HEK293 (cell line): ENCODE results near the gene SFXN1.

Source experiments
- CTCF ChIA-PET: fragments of 350-600 bp; formaldehyde crosslinking; extraction: SDS; loops from one replicate; lab custom pipeline; 2021; ENCODE audit warnings: antibody characterized with exemption; lab: Yijun Ruan, JAX
- POLR2A ChIA-PET: fragments of 300-600 bp; formaldehyde crosslinking; extraction: SDS; loops from one replicate; lab custom pipeline; 2020; ENCODE audit warnings: antibody characterized with exemption, inconsistent platforms; lab: Yijun Ruan, JAX
- H3K27ac ChIP-seq: fragments of 200-500 bp; sonication (Bioruptor generic); 2 replicates; pipeline ENCODE4 v1.5.1; 2014; ENCODE audit warnings: low read depth, low read length, control low read depth, inconsistent platforms; ENCODE audit errors: extremely low read depth
- H3K36me3 ChIP-seq, 2 experiments: fragments of 200-500 bp in 1 of 2; sonication (Bioruptor generic) in 1 of 2; 1 replicate in 1 of 2; 2 replicates in 1 of 2; pipeline ENCODE4 v1.5.1; 2014 to 2017; ENCODE audit warnings: inconsistent platforms in 2 of 2, low read length in 2 of 2; ENCODE audit not compliant: control insufficient read depth in 2 of 2, insufficient read depth in 1 of 2
- H3K4me1 ChIP-seq: fragments of 200-500 bp; sonication (Bioruptor generic); 2 replicates; pipeline ENCODE4 v1.5.1; 2014; ENCODE audit warnings: mild to moderate bottlenecking, low read length, inconsistent platforms; ENCODE audit not compliant: control insufficient read depth, insufficient read depth
- H3K4me3 ChIP-seq: 2 replicates; pipeline ENCODE4 v1.5.1; 2011; ENCODE audit warnings: low read depth, mild to moderate bottlenecking, control low read depth, low read length, moderate library complexity
- H3K9me3 ChIP-seq: fragments of 200-500 bp; sonication (Bioruptor generic); 2 replicates; pipeline ENCODE4 v1.5.1; 2014; ENCODE audit warnings: low read depth, low read length, inconsistent platforms; ENCODE audit not compliant: control insufficient read depth, insufficient read depth
- KLF1 ChIP-seq: fragments of 450-650 bp; formaldehyde crosslinking; IDR thresholded peaks from 2 replicates; pipeline ENCODE4 v1.5.1; 2016; ENCODE audit warnings: missing biosample characterization, missing genetic modification characterization
- MYNN ChIP-seq: fragments of 450-650 bp; formaldehyde crosslinking; IDR thresholded peaks from 2 replicates; pipeline ENCODE4 v1.5.1; 2016; ENCODE audit warnings: missing biosample characterization, missing genetic modification characterization, borderline replicate concordance
- PRDM1 ChIP-seq: fragments of 450-650 bp; formaldehyde crosslinking; IDR thresholded peaks from 2 replicates; pipeline ENCODE4; 2016; ENCODE audit warnings: missing biosample characterization, missing genetic modification characterization
- REPIN1 ChIP-seq: fragments of 450-650 bp; formaldehyde crosslinking; IDR thresholded peaks from 2 replicates; pipeline ENCODE4 v1.5.1; 2017; ENCODE audit warnings: missing biosample characterization, missing genetic modification characterization, low read depth
- SP7 ChIP-seq: fragments of 450-650 bp; formaldehyde crosslinking; IDR thresholded peaks from 2 replicates; pipeline ENCODE4 v1.5.1; 2016; ENCODE audit warnings: missing biosample characterization, missing genetic modification characterization
- ZEB2 ChIP-seq: fragments of 450-650 bp; formaldehyde crosslinking; IDR thresholded peaks from 2 replicates; pipeline ENCODE4 v1.5.1; 2016; ENCODE audit warnings: missing biosample characterization, missing genetic modification characterization
- ZIC2 ChIP-seq: fragments of 450-650 bp; formaldehyde crosslinking; IDR thresholded peaks from 2 replicates; pipeline ENCODE4 v1.5.1; 2016; ENCODE audit warnings: missing biosample characterization, missing genetic modification characterization
- ZNF140 ChIP-seq: fragments of 450-650 bp; formaldehyde crosslinking; IDR thresholded peaks from 2 replicates; pipeline ENCODE4 v1.5.1; 2016; ENCODE audit warnings: missing biosample characterization, missing genetic modification characterization
- ZNF155 ChIP-seq: fragments of 450-650 bp; formaldehyde crosslinking; IDR thresholded peaks from 2 replicates; pipeline ENCODE4 v1.5.1; 2016; ENCODE audit warnings: missing biosample characterization, missing genetic modification characterization
- ZNF24 ChIP-seq: fragments of 450-650 bp; formaldehyde crosslinking; IDR thresholded peaks from 2 replicates; pipeline ENCODE4 v1.5.1; 2016; ENCODE audit warnings: missing biosample characterization, missing genetic modification characterization
- ZNF621 ChIP-seq: fragments of 450-650 bp; formaldehyde crosslinking; IDR thresholded peaks from 2 replicates; pipeline ENCODE4 v1.5.1; 2017; ENCODE audit warnings: missing biosample characterization, missing genetic modification characterization
- ZNF670 ChIP-seq: fragments of 450-650 bp; formaldehyde crosslinking; IDR thresholded peaks from 2 replicates; pipeline ENCODE4 v1.5.1; 2016; ENCODE audit warnings: missing biosample characterization, missing genetic modification characterization, low read depth
- ZNF76 ChIP-seq: fragments of 450-650 bp; formaldehyde crosslinking; IDR thresholded peaks from 2 replicates; pipeline ENCODE4; 2016; ENCODE audit warnings: low read depth, missing biosample characterization, missing genetic modification characterization, borderline replicate concordance
- ZSCAN18 ChIP-seq: fragments of 450-650 bp; formaldehyde crosslinking; IDR thresholded peaks from 2 replicates; pipeline ENCODE4 v1.5.1; 2016; ENCODE audit warnings: missing biosample characterization, missing genetic modification characterization
- TF ChIP-seq, protein P1 (sequence below): fragments of 450-650 bp; formaldehyde crosslinking; IDR thresholded peaks from 2 replicates; pipeline ENCODE4 v1.5.1; 2016; ENCODE audit warnings: missing biosample characterization, missing genetic modification characterization
- TF ChIP-seq, protein P2 (sequence below): fragments of 450-650 bp; formaldehyde crosslinking; IDR thresholded peaks from 2 replicates; pipeline ENCODE4 v1.5.1; 2016; ENCODE audit warnings: missing biosample characterization, missing genetic modification characterization

SFXN1 gene

GRCh38 chr5:175576591-175576990 lies 98.2 kb downstream of the SFXN1 start:
- CTCF ChIA-PET, result interaction anchor here (1.7 kb wide), 1 partner anchor 42 kb away, joined by 8 read pairs; no protein-coding TSS in a partner anchor
- H3K36me3 ChIP-seq, result no peaks in the 10 kb centered on the region
- no peaks in the 10 kb centered on the region for H3K4me1 ChIP-seq
- H3K9me3 ChIP-seq, result no peaks in the 10 kb centered on the region
- no peak overlapping the region for H3K27ac ChIP-seq
- TF ChIP-seq ZIC2 (no peak), ZNF670 (tag by site-specific recombination) (no peak), KLF1 (no peak), ZNF155 (tag by site-specific recombination) (no peak), PRDM1 (tag by site-specific recombination) (no peak), REPIN1 (tag by site-specific recombination) (no peak), ZNF140 (no peak), ZNF621 (tag by site-specific recombination) (no peak), ZSCAN18 (no peak), ZEB2 (tag by site-specific recombination) (no peak), MYNN (tag by site-specific recombination) (no peak), ZNF24 (tag by site-specific recombination) (no peak), ZNF76 (tag by site-specific recombination) (no peak), SP7 (no peak)
- TF ChIP-seq, protein P1, sequence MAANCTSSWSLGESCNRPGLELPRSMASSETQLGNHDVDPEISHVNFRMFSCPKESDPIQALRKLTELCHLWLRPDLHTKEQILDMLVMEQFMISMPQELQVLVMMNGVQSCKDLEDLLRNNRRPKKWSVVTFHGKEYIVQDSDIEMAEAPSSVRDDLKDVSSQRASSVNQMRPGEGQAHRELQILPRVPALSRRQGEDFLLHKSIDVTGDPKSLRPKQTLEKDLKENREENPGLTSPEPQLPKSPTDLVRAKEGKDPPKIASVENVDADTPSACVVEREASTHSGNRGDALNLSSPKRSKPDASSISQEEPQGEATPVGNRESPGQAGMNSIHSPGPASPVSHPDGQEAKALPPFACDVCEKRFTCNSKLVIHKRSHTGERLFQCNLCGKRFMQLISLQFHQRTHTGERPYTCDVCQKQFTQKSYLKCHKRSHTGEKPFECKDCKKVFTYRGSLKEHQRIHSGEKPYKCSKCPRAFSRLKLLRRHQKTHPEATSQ (tag by site-specific recombination), result no peak
- TF ChIP-seq, protein P2, sequence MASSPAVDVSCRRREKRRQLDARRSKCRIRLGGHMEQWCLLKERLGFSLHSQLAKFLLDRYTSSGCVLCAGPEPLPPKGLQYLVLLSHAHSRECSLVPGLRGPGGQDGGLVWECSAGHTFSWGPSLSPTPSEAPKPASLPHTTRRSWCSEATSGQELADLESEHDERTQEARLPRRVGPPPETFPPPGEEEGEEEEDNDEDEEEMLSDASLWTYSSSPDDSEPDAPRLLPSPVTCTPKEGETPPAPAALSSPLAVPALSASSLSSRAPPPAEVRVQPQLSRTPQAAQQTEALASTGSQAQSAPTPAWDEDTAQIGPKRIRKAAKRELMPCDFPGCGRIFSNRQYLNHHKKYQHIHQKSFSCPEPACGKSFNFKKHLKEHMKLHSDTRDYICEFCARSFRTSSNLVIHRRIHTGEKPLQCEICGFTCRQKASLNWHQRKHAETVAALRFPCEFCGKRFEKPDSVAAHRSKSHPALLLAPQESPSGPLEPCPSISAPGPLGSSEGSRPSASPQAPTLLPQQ (tag by site-specific recombination), result no peak
- POLR2A ChIA-PET, result no interaction called here
- no peak overlapping the region for H3K4me3 ChIP-seq
